Measurements from ENCODE around the gene CMSS1.

The CMSS1 gene

DNA sequence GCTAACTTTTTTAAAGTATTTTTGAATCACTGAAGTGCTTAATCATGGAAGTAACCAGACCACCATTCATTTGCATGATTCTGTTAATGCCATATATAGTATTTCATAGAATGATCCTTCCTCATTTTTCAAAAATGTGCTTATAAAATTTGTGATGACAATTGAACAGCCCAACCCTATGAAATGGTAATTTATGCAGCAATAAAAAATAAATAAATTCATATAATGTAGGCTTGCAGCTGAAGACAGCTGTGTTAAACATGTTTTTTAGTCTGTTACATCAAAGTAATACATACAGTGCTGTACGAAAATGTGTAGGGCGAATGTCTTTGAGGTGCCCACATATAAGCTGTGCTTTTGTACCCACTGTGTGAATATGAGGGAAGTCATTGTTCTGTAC is 165.0 kb downstream of the CMSS1 start:
- in situ Hi-C loops (cut with MboI; ENCODE audit: low sequenced_read_pairs, unreplicated experiment): no loop called here
- no peak for TF ChIP-seq CTCF (IDR thresholded peaks at IDR 0.05; ENCODE audit: borderline replicate concordance, control extremely low read depth, extremely low read depth, insufficient read depth, missing control alignments)
- no peak for DNase-seq (ENCODE audit: low spot score)

- no peak for DNase-seq (ENCODE audit: low spot score)
- TF ChIP-seq CTCF (IDR thresholded peaks at IDR 0.05; ENCODE audit: borderline replicate concordance, control extremely low read depth, extremely low read depth, insufficient read depth, missing control alignments): no peak
- in situ Hi-C loops (cut with MboI; ENCODE audit: low sequenced_read_pairs, unreplicated experiment): no loop called here
Measured at GRCh38 chr3:99984139-99984538, 166.5 kb downstream of the CMSS1 start.

- DNase-seq (ENCODE audit: low spot score): no peak
- TF ChIP-seq CTCF (IDR thresholded peaks at IDR 0.05; ENCODE audit: borderline replicate concordance, control extremely low read depth, extremely low read depth, insufficient read depth, missing control alignments): no peak
- in situ Hi-C loops (cut with MboI; ENCODE audit: low sequenced_read_pairs, unreplicated experiment): no loop called here
Measured at GRCh38 chr3:99984668-99985067, 167.0 kb downstream of the CMSS1 start.

- in situ Hi-C loops (cut with MboI; ENCODE audit: low sequenced_read_pairs, unreplicated experiment): no loop called here
- no peak for TF ChIP-seq CTCF (IDR thresholded peaks at IDR 0.05; ENCODE audit: borderline replicate concordance, control extremely low read depth, extremely low read depth, insufficient read depth, missing control alignments)
- DNase-seq (ENCODE audit: low spot score): no peak
Measured at GRCh38 chr3:99990179-99990578, 172.5 kb downstream of the CMSS1 start.

DNA sequence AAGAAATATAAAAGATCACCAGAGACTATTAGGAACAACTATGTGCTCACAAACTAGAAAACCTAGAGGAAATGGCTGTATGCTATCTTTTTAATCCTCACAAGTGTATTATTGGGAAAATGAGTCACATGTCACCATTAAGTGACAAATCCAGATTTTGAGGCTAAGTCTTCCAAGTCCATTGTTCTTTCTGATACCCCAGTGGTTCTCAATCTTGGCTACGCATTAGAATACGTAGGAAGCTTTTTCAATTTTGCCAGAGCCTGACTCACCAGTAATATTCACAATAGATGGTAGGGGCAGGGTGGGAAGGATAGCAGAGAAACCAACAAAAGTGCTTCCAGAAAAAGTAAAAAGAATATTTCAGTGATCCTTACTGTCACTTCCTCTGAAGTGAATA is 179.6 kb downstream of the CMSS1 start:
- in situ Hi-C loops (cut with MboI; ENCODE audit: low sequenced_read_pairs, unreplicated experiment): no loop called here
- no peak for DNase-seq (ENCODE audit: low spot score)
- TF ChIP-seq CTCF (IDR thresholded peaks at IDR 0.05; ENCODE audit: borderline replicate concordance, control extremely low read depth, extremely low read depth, insufficient read depth, missing control alignments): no peak

DNA sequence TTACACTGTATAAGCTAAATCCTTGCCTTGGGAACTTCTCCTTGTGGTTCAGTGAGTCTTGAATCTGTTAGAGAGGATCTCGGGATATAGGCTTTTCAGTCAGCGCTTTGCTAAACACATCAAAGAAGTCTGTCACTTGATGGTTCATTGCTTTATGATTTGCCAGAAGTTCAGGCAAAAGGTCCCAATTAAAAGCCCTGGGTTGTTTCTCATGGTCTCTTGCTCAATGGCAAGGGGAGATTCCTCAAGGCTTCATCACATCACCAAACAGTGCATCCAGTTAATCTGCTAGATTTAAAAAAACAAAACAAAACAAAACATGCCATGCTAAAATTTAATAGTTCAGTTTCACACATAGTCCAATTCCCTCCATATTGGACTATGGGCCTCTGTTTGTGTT is 181.9 kb downstream of the CMSS1 start:
- in situ Hi-C loops (cut with MboI; ENCODE audit: low sequenced_read_pairs, unreplicated experiment): no loop called here
- no peak for DNase-seq (ENCODE audit: low spot score)

More for the DNA sequence above, 181.9 kb downstream of the CMSS1 start:
- no peak for TF ChIP-seq CTCF (IDR thresholded peaks at IDR 0.05; ENCODE audit: borderline replicate concordance, control extremely low read depth, extremely low read depth, insufficient read depth, missing control alignments)
